ENCODE measurements around the gene NUP85.
"Not testable (repeated sequence)": the region's sequence is repeated elsewhere in the genome, so short reads cannot be mapped to it uniquely, and the experiment has no call there.

NUP85 gene

GRCh38 chr17:75269844-75270217, 64.4 kb downstream of the NUP85 start:
- DNase-seq = no peak

GRCh38 chr17:75270218-75270965, 64.9 kb downstream of the NUP85 start:
- DNase-seq = peak; percentile 36

GRCh38 chr17:75270966-75271232, 65.4 kb downstream of the NUP85 start, which contains the start of gene MIF4GD:
Gene MIF4GD, minus strand, starts transcription at chr17:75271231. Its CDS starts 1,036 bp downstream, at chr17:75270195.
- no peak for DNase-seq

DNA sequence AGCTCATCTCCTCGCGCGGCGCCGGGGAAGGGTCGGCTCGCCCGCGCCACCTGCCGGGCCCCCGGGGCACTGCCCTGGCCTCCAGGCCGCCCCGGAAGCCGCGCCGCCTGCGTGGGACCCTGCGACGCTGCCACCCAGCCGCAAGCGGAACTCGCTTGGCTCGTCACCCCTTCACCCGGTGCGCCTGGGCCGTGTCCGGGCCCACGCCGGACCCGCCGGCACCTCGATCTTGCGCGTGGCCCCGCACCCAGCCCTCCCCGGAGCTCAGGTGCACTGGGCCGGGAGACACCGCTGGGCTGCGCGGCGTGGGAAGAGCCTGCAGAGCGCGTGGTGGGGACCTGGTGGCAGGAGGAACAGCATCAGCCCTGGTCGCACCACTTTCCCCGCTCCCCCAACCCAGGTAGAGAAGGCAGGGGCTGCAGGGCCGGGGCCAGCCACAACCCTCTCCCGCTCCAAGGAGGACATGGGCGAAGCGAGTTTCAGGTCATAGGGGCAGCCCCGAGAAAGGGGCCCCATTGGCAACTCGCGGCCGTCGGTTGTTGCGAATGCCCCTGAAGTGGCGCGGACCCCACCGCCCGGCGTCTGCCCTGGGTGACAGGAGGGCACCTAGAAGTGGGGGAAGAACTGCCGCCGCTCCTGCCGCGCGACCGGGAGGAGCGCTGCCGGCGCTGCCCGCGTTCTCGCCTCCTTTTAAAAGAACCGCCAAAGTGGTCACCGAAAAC, 65.9 kb downstream of the NUP85 start:
- peak; percentile 83 for DNase-seq

DNA sequence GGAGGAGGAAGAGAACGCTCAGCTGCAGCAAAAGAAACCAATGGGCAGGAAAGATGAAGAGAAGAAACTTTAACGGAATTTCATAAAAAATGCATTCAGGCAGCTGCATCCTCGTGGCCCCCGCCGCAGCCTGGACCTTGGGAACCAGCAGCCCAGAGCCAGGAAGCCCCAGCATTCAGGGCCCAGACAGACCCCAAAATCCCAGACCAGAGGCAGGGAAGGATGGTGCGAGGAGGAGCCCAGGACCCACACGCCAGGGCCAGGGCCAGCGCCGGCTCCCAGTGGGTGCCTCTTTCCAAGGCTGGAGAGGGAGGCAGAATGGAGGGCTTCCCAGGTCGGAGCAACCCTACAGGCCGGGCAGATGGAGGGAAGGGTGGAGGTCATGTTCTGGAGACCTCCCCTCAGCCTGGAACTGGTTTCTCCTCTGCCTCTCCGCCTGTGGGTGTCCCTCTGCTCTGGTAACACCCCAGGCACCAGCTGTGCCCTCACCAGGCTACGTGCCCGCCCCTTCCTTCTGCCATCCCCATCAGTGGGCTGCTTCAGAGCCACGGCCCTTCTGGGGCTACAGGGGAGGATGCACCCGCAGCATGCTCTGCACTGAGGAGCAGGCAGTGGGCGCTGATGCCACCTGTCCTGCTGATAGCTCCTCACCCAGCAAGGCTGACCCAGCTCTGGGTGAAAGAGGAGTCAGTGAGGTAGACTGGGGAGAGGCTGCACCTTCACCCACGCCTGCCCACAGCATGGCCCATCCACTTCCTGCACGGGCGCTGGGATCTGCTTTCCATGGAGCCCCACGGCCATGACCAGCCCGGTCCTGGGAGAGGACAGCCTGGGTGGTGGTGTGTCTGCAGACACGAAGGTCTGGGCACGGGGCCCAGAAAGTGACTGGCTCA, 66.7 kb downstream of the NUP85 start:
- DNase-seq = no peak

GRCh38 chr17:75272848-75273184, 67.3 kb downstream of the NUP85 start:
- DNase-seq = no peak

GRCh38 chr17:75273977-75274708, 68.7 kb downstream of the NUP85 start:
- no peak for DNase-seq

GRCh38 chr17:75277664-75278071, 72.2 kb downstream of the NUP85 start:
- no peak for DNase-seq

DNA sequence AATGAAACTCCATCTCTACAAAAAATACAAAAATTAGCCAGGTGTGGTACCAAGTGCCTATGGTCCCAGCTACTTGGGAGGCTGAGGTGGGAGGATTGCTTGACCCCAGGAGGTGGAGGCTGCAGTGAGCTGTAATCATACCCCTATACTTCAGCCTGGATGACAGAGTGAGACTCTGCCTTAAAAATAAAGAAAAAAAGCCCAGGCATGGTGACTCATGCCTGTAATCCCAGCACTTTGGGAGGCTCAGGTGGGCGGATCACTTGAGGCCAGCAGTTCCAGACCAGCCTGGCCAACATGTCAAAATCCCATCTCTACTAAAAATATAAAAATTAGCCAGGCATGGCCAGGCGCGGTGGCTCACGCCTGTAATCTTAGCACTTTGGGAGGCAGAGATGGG, 74.7 kb downstream of the NUP85 start:
- not testable (repeated sequence) for DNase-seq

DNA sequence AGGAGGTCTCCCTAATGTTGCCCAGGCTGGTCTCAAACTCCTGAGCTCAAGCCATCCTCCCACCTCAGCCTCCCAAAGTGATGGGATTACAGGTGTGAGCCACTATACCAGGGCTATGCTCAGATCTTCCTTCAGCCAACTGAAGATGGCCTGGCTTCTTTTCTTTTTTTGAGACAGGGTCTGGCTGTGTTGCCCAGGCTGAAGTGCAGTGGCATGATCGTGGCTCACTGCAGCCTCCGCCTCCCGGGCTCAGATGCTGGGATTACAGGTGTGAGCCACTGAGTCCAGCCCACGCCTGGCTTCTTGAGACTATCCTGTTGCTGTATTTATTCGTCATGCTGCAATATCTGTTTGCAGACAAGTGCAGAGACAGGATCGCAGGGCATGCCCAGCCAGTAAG, 79.6 kb downstream of the NUP85 start:
- no peak for DNase-seq
